Liver (tissue), 9 donors: Measurements from ENCODE around the gene DNAJC27. TPM values are rescaled to one million over a fixed set of nuclear protein-coding genes. Genes with fewer than 3 reads are reported as not detected.

ENCODE experiments used
- DNase-seq: peaks from one replicate; pipeline ENCODE4 v3.0.0-alpha.2; 2017; ENCODE audit warnings: low spot score
- H3K27ac ChIP-seq, 2 donors: one replicate each; pipeline ENCODE4 v1.7.0; 2013; ENCODE audit warnings: inconsistent platforms in 2 of 2, low read length in 2 of 2, control low read depth in 1 of 2, low read depth in 1 of 2, mild to moderate bottlenecking in 1 of 2
- H3K27me3 ChIP-seq, 4 donors: one replicate each; pipeline versions ENCODE4 v1.6.1 to v1.7.0; 2013; ENCODE audit warnings: low read length in 3 of 4, inconsistent platforms in 1 of 4, mild to moderate bottlenecking in 1 of 4, moderate library complexity in 1 of 4; ENCODE audit not compliant: control insufficient read depth in 4 of 4, insufficient read depth in 4 of 4
- H3K36me3 ChIP-seq, 4 donors: one replicate each; pipeline versions ENCODE4 v1.6.1 to v1.7.0; 2013; ENCODE audit warnings: low read length in 3 of 4, mild to moderate bottlenecking in 3 of 4, low read depth in 1 of 4, moderate library complexity in 1 of 4; ENCODE audit not compliant: control insufficient read depth in 4 of 4, insufficient read depth in 3 of 4
- H3K4me1 ChIP-seq, 4 donors: one replicate each; pipeline versions ENCODE4 v1.6.1 to v1.7.0; 2013; ENCODE audit warnings: low read length in 3 of 4, mild to moderate bottlenecking in 3 of 4, moderate library complexity in 1 of 4; ENCODE audit not compliant: control insufficient read depth in 4 of 4, insufficient read depth in 4 of 4
- H3K4me3 ChIP-seq, 3 donors: one replicate each; pipeline versions ENCODE4 v1.6.1 to v1.7.0; 2013; ENCODE audit warnings: low read length in 3 of 3, control low read depth in 1 of 3, low read depth in 1 of 3, mild to moderate bottlenecking in 1 of 3
- H3K9ac ChIP-seq, 2 donors: one replicate each; pipeline ENCODE4 v1.7.0; 2013; ENCODE audit warnings: low read length in 2 of 2, mild to moderate bottlenecking in 2 of 2, moderate library complexity in 2 of 2, control low read depth in 1 of 2, low read depth in 1 of 2
- H3K9me3 ChIP-seq, 4 donors: one replicate each; pipeline versions ENCODE4 v1.6.1 to v1.7.0; 2013; ENCODE audit warnings: low read length in 3 of 4; ENCODE audit not compliant: control insufficient read depth in 4 of 4
- ATF3 ChIP-seq: IDR thresholded peaks from 2 replicates; pipeline ENCODE4 v1.6.1; 2016; ENCODE audit warnings: antibody characterized with exemption
- CTCF ChIP-seq: fragments of 150-350 bp; IDR thresholded peaks from 2 replicates; pipeline ENCODE4 v1.5.1; 2017; ENCODE audit warnings: improper control_type of control experiment, low read depth, low read length; ENCODE audit not compliant: missing input control
- FOXA2 ChIP-seq: IDR thresholded peaks from 2 replicates; pipeline ENCODE4 v1.6.1; 2016; ENCODE audit warnings: antibody characterized with exemption
- GABPA ChIP-seq, 2 donors: IDR thresholded peaks in 1 of 2; conservative IDR thresholded peaks in 1 of 2; 2 replicates each; pipeline ENCODE4 v1.6.1; 2016; ENCODE audit warnings: antibody characterized with exemption in 2 of 2, mild to moderate bottlenecking in 1 of 2, moderate library complexity in 1 of 2
- HNF4A ChIP-seq, 2 donors: conservative IDR thresholded peaks; 2 replicates each; pipeline ENCODE4 v1.6.1; 2016; ENCODE audit warnings: antibody characterized with exemption in 2 of 2, mild to moderate bottlenecking in 2 of 2
- NR2F2 ChIP-seq: IDR thresholded peaks from 2 replicates; pipeline ENCODE4 v1.6.1; 2016; ENCODE audit warnings: antibody characterized with exemption
- RAD21 ChIP-seq, 2 donors: IDR thresholded peaks; 2 replicates each; pipeline ENCODE4 v1.6.1; 2016; ENCODE audit warnings: antibody characterized with exemption in 2 of 2, mild to moderate bottlenecking in 2 of 2
- SP1 ChIP-seq: IDR thresholded peaks from 2 replicates; pipeline ENCODE4 v1.6.1; 2018; ENCODE audit warnings: antibody characterized with exemption, mild to moderate bottlenecking
- TAF1 ChIP-seq: conservative IDR thresholded peaks from 2 replicates; pipeline ENCODE4 v1.6.1; 2016; ENCODE audit warnings: antibody characterized with exemption, mild to moderate bottlenecking
- ZBTB33 ChIP-seq: IDR thresholded peaks from 2 replicates; pipeline ENCODE4 v1.6.1; 2016; ENCODE audit warnings: antibody characterized with exemption
- WGBS: extraction: QIAGEN DNeasy Blood & Tissue Kit; methylation state at CpG from one replicate; pipeline ENCODE4 v1.1.7; 2013; 5-methylcytosine and 5-hydroxymethylcytosine counted together
- polyA plus RNA-seq, 2 donors: library from polyadenylated mRNA; stranded (reverse) in 1 of 2; unstranded in 1 of 2; fragments of 200-250 nt in 1 of 2; fragments of >200 nt in 1 of 2; fragmentation: Nextera tagmentation in 1 of 2; extraction: Ambion mirVana in 1 of 2; gene quantifications; one replicate each; pipeline versions ENCODE4 v1.2.1 to v1.2.3, GENCODE V29; 2013 to 2015
- total RNA-seq, 2 donors: library from RNA; depleted of rRNA; stranded (reverse); fragments of >200 nt; gene quantifications; one replicate each; pipeline ENCODE4 v1.2.3, GENCODE V29; 2014
- donor health status: healthy.
- donor health status: healthy.
- donor health status: healthy.
- donor health status: healthy.
- donor health status: healthy.

Gene DNAJC27
- total and polyA plus RNA-seq, 4 donors: 0.95 to 5.1 (median 3.1) TPM

GRCh38 chr2:24948506-24948905, 23.2 kb downstream of the DNAJC27 start:
- 96% methylated on average over 6 of the region's 6 CpGs for WGBS
- no peak overlapping the region for H3K27ac ChIP-seq
- no peak overlapping the region for H3K4me3 ChIP-seq
- H3K4me1 ChIP-seq: no peaks in the 10 kb centered on the region
- H3K9ac ChIP-seq: no peak overlapping the region
- TF ChIP-seq GABPA (IDR thresholded peaks at IDR 0.05 in 1 of 2, conservative IDR thresholded peaks at IDR 0.05 in 1 of 2) (no peak), ATF3 (no peak), FOXA2 (no peak), RAD21 (IDR thresholded peaks at IDR 0.05) (no peak), NR2F2 (no peak), HNF4A (conservative IDR thresholded peaks at IDR 0.05) (no peak)
- DNase-seq: no peak
- no peaks in the 10 kb centered on the region for H3K27me3 ChIP-seq
- no peaks in the 10 kb centered on the region for H3K9me3 ChIP-seq
- peaks cover 9 to 25% (median 20%) of the 10 kb centered on the region in 4 donors for H3K36me3 ChIP-seq

- Histone ChIP-seq H3K27me3 (no peaks in the 10 kb centered on the region), H3K36me3 (peaks cover 9 to 24% (median 18%) of the 10 kb centered on the region in 4 donors), H3K4me3 (no peak overlapping the region), H3K9me3 (no peaks in the 10 kb centered on the region), H3K27ac (no peak overlapping the region), H3K9ac (no peak overlapping the region), H3K4me1 (no peaks in the 10 kb centered on the region)
- no peak for DNase-seq
- TF ChIP-seq SP1 (no peak), RAD21 (IDR thresholded peaks at IDR 0.05) (no peak), GABPA (IDR thresholded peaks at IDR 0.05 in 1 of 2, conservative IDR thresholded peaks at IDR 0.05 in 1 of 2) (no peak), CTCF (no peak), NR2F2 (no peak), ZBTB33 (no peak)
- 97% methylated on average over 3 of the region's 3 CpGs for WGBS
Observed at GRCh38 chr2:24947561-24948157, 24.1 kb downstream of the DNAJC27 start.

GRCh38 chr2:24945907-24946306, 25.8 kb downstream of the DNAJC27 start:
- no peaks in the 10 kb centered on the region for H3K27me3 ChIP-seq
- 97% methylated on average over 4 of the region's 4 CpGs for WGBS
- H3K36me3 ChIP-seq: peaks cover 4 to 17% (median 10%) of the 10 kb centered on the region in 4 donors
- no peaks in the 10 kb centered on the region for H3K9me3 ChIP-seq
- no peak for DNase-seq
- TF ChIP-seq TAF1 (no peak), HNF4A (conservative IDR thresholded peaks at IDR 0.05) (no peak), NR2F2 (no peak)
- H3K4me3 ChIP-seq: no peak overlapping the region
- H3K27ac ChIP-seq: no peak overlapping the region
- no peak overlapping the region for H3K9ac ChIP-seq
- no peaks in the 10 kb centered on the region for H3K4me1 ChIP-seq
